ENCODE measurements around the gene RPP14. TPM values are rescaled to one million over a fixed set of nuclear protein-coding genes. Genes with fewer than 3 reads are reported as not detected.
A peak's percentile ranks its signal among the peaks of the same experiment; 100 is the strongest.

The RPP14 gene
- total and polyA plus RNA-seq, 7 experiments from 2014 or later: 6.8 to 21.6 (median 14.9) TPM

DNA sequence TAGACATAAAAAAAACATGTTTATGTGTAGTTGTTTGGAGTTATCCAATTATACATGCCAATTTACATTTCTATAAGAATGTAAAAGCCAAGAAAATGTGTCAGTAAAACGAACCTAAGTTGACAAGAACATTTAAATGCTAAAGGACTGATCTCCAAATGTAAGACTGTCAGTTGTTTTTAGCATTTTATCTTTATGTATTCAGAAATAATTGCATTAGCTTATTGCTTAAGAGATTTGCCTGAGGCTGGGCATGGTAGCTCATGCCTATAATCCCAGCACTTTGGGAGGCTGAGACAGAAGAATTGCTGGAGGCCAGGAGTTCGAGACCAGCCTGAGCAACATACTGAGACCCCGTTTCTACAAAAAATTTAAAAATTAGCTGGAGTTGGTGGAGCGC is 53.6 kb downstream of the RPP14 start:
- H3K27me3 Mint-ChIP-seq: no peaks in the 10 kb centered on the region
- POLR2A ChIA-PET: interaction anchor here (1.2 kb wide), 1 partner anchor 26 kb away, joined by 3 read pairs; no protein-coding TSS in a partner anchor
- peaks cover 0 to 12% (median 10%) of the 10 kb centered on the region in 5 donors for H3K36me3 Mint-ChIP-seq
- H3K27ac Mint-ChIP-seq: no peak overlapping the region
- peaks cover 11 to 49% (median 18%) of the 10 kb centered on the region in 7 donors for H3K4me1 Mint-ChIP-seq
- H3K4me1 ChIP-seq (ENCODE audit: control insufficient read depth in 2 of 2, insufficient read depth in 2 of 2, low read length in 2 of 2): no peaks in the 10 kb centered on the region
- H3K4me3 Mint-ChIP-seq: no peak overlapping the region
- CTCF ChIA-PET: no interaction called here
- intact Hi-C loops (cut with micrococcal nuclease): no loop called here
- no peaks in the 10 kb centered on the region for H3K36me3 ChIP-seq (ENCODE audit: control insufficient read depth in 2 of 3, insufficient read depth in 3 of 3, low read length in 3 of 3)
- no peaks in the 10 kb centered on the region for H3K27me3 ChIP-seq (ENCODE audit: control insufficient read depth in 2 of 2, insufficient read depth in 2 of 2, low read length in 2 of 2)
- no peak for DNase-seq
- H3K4me3 ChIP-seq (ENCODE audit: low read length): no peak overlapping the region
- H3K27ac ChIP-seq (ENCODE audit: low read depth, low read length): no peak overlapping the region
- ATAC-seq: no peak
- H3K9me3 ChIP-seq (ENCODE audit: control insufficient read depth in 2 of 3, low read length in 3 of 3): no peaks in the 10 kb centered on the region
- peaks cover 0 to 2% (median 0%) of the 10 kb centered on the region in 11 donors for H3K9me3 Mint-ChIP-seq

DNA sequence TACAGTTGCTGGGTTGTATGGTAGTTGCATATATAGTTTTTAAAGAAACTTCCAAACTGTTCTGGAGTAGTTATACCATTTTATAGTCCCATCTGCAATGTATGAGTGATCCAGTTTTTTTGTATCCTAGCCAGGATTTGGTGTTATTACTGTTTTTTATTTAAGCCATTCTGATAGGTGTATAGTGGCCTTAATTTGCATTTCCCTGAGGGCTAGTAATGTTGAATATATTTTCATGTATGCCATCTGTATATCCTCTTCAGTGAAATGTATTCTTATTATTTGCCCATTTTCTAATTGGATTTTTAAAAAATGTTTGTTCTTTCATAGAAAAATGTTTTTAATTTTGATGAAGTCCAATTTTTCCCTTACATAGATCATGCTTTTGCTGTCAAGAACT is 55.8 kb downstream of the RPP14 start:
- H3K4me1 Mint-ChIP-seq: peaks cover 28 to 51% (median 34%) of the 10 kb centered on the region in 7 donors
- H3K27ac Mint-ChIP-seq: no peak overlapping the region
- intact Hi-C loops (cut with micrococcal nuclease): no loop called here
- no peak overlapping the region for H3K4me3 Mint-ChIP-seq
- H3K4me1 ChIP-seq (ENCODE audit: control insufficient read depth in 2 of 2, insufficient read depth in 2 of 2, low read length in 2 of 2): no peaks in the 10 kb centered on the region
- H3K4me3 ChIP-seq (ENCODE audit: low read length): no peak overlapping the region
- peaks cover 0 to 2% (median 0%) of the 10 kb centered on the region in 11 donors for H3K9me3 Mint-ChIP-seq
- peaks cover 0 to 27% (median 20%) of the 10 kb centered on the region in 5 donors for H3K36me3 Mint-ChIP-seq
- H3K9me3 ChIP-seq (ENCODE audit: control insufficient read depth in 2 of 3, low read length in 3 of 3): no peaks in the 10 kb centered on the region
- H3K27ac ChIP-seq (ENCODE audit: low read depth, low read length): no peak overlapping the region
- no peaks in the 10 kb centered on the region for H3K27me3 ChIP-seq (ENCODE audit: control insufficient read depth in 2 of 2, insufficient read depth in 2 of 2, low read length in 2 of 2)
- POLR2A ChIA-PET: no interaction called here
- DNase-seq (no peak), ATAC-seq (no peak)
- CTCF ChIA-PET: no interaction called here
- H3K36me3 ChIP-seq (ENCODE audit: control insufficient read depth in 2 of 3, insufficient read depth in 3 of 3, low read length in 3 of 3): no peaks in the 10 kb centered on the region
- H3K27me3 Mint-ChIP-seq: no peaks in the 10 kb centered on the region

DNA sequence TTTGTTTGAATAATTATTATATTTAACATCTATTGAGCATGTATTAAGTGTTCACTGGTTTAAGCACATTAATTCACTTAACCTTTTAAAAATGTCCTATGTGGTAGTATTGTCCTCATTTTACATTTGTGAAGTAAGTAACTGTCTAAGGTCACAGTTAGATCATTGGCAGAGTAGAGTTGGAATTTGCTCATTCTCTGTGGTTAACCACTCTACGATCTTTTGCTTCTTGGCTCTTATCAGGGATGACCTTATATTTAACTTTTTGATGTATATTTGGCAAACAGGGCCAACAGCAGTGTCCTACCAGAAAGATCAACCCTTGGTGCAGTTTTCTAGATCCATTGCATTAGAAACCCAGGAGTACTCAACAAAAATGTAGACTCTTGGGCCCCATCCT is 60.7 kb downstream of the RPP14 start:
- POLR2A ChIA-PET: no interaction called here
- intact Hi-C loops (cut with micrococcal nuclease): no loop called here
- H3K36me3 ChIP-seq (ENCODE audit: control insufficient read depth in 2 of 3, insufficient read depth in 3 of 3, low read length in 3 of 3): no peaks in the 10 kb centered on the region
- Mint-ChIP-seq H3K27me3 (no peaks in the 10 kb centered on the region), H3K36me3 (peaks cover 0 to 31% (median 21%) of the 10 kb centered on the region in 5 donors), H3K9me3 (no peaks in the 10 kb centered on the region), H3K4me1 (peaks cover 21 to 35% (median 31%) of the 10 kb centered on the region in 7 donors), H3K27ac (peak overlapping the region in 1 of 9 donors; percentile 13), H3K4me3 (no peak overlapping the region)
- no peaks in the 10 kb centered on the region for H3K4me1 ChIP-seq (ENCODE audit: control insufficient read depth in 2 of 2, insufficient read depth in 2 of 2, low read length in 2 of 2)
- ATAC-seq (no peak), DNase-seq (no peak)
- no peak overlapping the region for H3K4me3 ChIP-seq (ENCODE audit: low read length)
- H3K27ac ChIP-seq (ENCODE audit: low read depth, low read length): no peak overlapping the region
- H3K27me3 ChIP-seq (ENCODE audit: control insufficient read depth in 2 of 2, insufficient read depth in 2 of 2, low read length in 2 of 2): no peaks in the 10 kb centered on the region
- no peaks in the 10 kb centered on the region for H3K9me3 ChIP-seq (ENCODE audit: control insufficient read depth in 2 of 3, low read length in 3 of 3)
- CTCF ChIA-PET: interaction anchor here (1.0 kb wide), 1 partner anchor 46 kb away, joined by 3 read pairs; no protein-coding TSS in a partner anchor

DNA sequence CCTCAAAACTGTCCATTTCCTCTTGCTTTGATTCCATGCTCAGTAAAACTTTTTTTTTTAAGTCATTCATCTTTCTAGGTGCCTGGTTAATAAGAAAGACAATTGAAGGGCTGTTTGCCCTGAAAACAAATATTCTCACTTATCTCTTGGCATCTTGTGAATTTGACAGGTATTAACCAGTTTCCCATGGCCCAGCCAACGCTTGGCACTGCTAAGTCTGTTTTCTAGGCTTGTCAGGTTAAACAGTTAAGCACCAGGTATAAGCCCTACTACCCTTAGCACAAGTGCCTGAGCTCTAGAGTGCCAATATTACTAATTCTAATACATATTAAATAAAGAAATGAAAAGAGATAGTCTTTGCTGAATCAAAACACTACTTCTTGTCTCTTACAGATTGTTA is 63.0 kb downstream of the RPP14 start:
- no peaks in the 10 kb centered on the region for H3K27me3 ChIP-seq (ENCODE audit: control insufficient read depth in 2 of 2, insufficient read depth in 2 of 2, low read length in 2 of 2)
- H3K9me3 ChIP-seq (ENCODE audit: control insufficient read depth in 2 of 3, low read length in 3 of 3): no peaks in the 10 kb centered on the region
- H3K36me3 Mint-ChIP-seq: peaks cover 0 to 35% (median 19%) of the 10 kb centered on the region in 5 donors
- H3K27me3 Mint-ChIP-seq: no peaks in the 10 kb centered on the region
- intact Hi-C loops (cut with micrococcal nuclease): no loop called here
- H3K4me3 Mint-ChIP-seq: no peak overlapping the region
- ATAC-seq: no peak
- ChIA-PET POLR2A (no interaction called here), CTCF (no interaction called here)
- no peak overlapping the region for H3K27ac ChIP-seq (ENCODE audit: low read depth, low read length)
- peaks cover 15 to 27% (median 23%) of the 10 kb centered on the region in 7 donors for H3K4me1 Mint-ChIP-seq
- H3K4me3 ChIP-seq (ENCODE audit: low read length): no peak overlapping the region
- no peaks in the 10 kb centered on the region for H3K9me3 Mint-ChIP-seq
- no peak overlapping the region for H3K27ac Mint-ChIP-seq
- H3K36me3 ChIP-seq (ENCODE audit: control insufficient read depth in 2 of 3, insufficient read depth in 3 of 3, low read length in 3 of 3): no peaks in the 10 kb centered on the region
- no peaks in the 10 kb centered on the region for H3K4me1 ChIP-seq (ENCODE audit: control insufficient read depth in 2 of 2, insufficient read depth in 2 of 2, low read length in 2 of 2)
- DNase-seq: no peak

Other genes with a start within 250 kb of the RPP14 start
- 1 to 10 TPM in 1 of 5 experiments, under 1 TPM in 1, not detected in 3; 0.66 to 2.6 TPM for gene DNASE1L3, start 95.3 kb upstream of the RPP14 start, total RNA-seq
- not detected for gene DNASE1L3, start 95.3 kb upstream of the RPP14 start, polyA plus RNA-seq
- 1 to 10 TPM; 3.1 to 7.3 (median 6.6) TPM for gene ABHD6, start 68.5 kb upstream of the RPP14 start, total RNA-seq
- 1 to 10 TPM; 2.5 to 6.4 TPM for gene ABHD6, start 68.5 kb upstream of the RPP14 start, polyA plus RNA-seq
- 10 to 100 TPM in 2 of 5 experiments, 1 to 10 TPM in 3; 4.5 to 10.6 (median 9.2) TPM for gene HTD2, start 275 bp downstream of the RPP14 start, total RNA-seq
- gene HTD2, start 275 bp downstream of the RPP14 start, polyA plus RNA-seq: 10 to 100 TPM; 25.7 to 35.8 TPM
- 10 to 100 TPM; 17.3 to 38.9 (median 22.3) TPM for gene PXK, start 26.6 kb downstream of the RPP14 start, total RNA-seq
- 10 to 100 TPM; 23.1 to 26.3 TPM for gene PXK, start 26.6 kb downstream of the RPP14 start, polyA plus RNA-seq
- 10 to 100 TPM; 30.1 to 58.1 (median 54.0) TPM for gene PDHB, start 127.6 kb downstream of the RPP14 start, total RNA-seq
- gene PDHB, start 127.6 kb downstream of the RPP14 start, polyA plus RNA-seq: 100 to 1,000 TPM; 106 to 128 TPM
- 10 to 100 TPM in 3 of 5 experiments, 1 to 10 TPM in 2; 4.8 to 14.2 (median 10.9) TPM for gene KCTD6, start 185.9 kb downstream of the RPP14 start, total RNA-seq
- 10 to 100 TPM in 1 of 2 donors, 1 to 10 TPM in 1; 4.1 to 10.3 TPM for gene KCTD6, start 185.9 kb downstream of the RPP14 start, polyA plus RNA-seq
- not detected for gene ACOX2, start 230.9 kb downstream of the RPP14 start, total RNA-seq
- gene ACOX2, start 230.9 kb downstream of the RPP14 start, polyA plus RNA-seq: not detected